Ovary (tissue), 9 donors: ENCODE measurements around the gene ABCB6. TPM values are rescaled to one million over a fixed set of nuclear protein-coding genes. Genes with fewer than 3 reads are reported as not detected.

Experiments used
- DNase-seq, 5 donors: peaks; one replicate each; pipeline ENCODE4 v3.0.0-alpha.2; 2019 to 2020
- H3K27ac ChIP-seq, 2 donors: fragments of 200-600 bp; one replicate each; pipeline versions ENCODE4 v1.5.1 to v1.8.0; 2019 to 2022
- H3K27me3 ChIP-seq: fragments of 200-600 bp; one replicate; pipeline ENCODE4 v1.8.0; 2022
- H3K36me3 ChIP-seq: fragments of 200-600 bp; sonication (generic); one replicate; pipeline ENCODE4 v1.5.1; 2019
- H3K4me1 ChIP-seq: one replicate; pipeline ENCODE4 v1.8.1; 2013; ENCODE audit warnings: mild to moderate bottlenecking, moderate library complexity; ENCODE audit not compliant: insufficient read depth
- H3K4me3 ChIP-seq: fragments of 200-600 bp; sonication (generic); one replicate; pipeline ENCODE4 v1.5.1; 2017
- H3K9me3 ChIP-seq, 2 donors: fragments of 200-600 bp in 1 of 2; sonication (generic) in 1 of 2; one replicate each; pipeline versions ENCODE4 v1.5.1 to v1.8.1; 2013 to 2019; ENCODE audit warnings: mild to moderate bottlenecking in 1 of 2, moderate library complexity in 1 of 2
- CTCF ChIP-seq, 3 donors: fragments of 450-650 bp in 2 of 3; fragments of 200-600 bp in 1 of 3; IDR thresholded peaks; one replicate each; pipeline versions ENCODE4 v1.5.1 to v1.8.0; 2016 to 2022; ENCODE audit warnings: antibody characterized with exemption in 3 of 3, mild to moderate bottlenecking in 1 of 3
- EP300 ChIP-seq: sonication (generic); formaldehyde crosslinking; IDR thresholded peaks from one replicate; pipeline ENCODE4 v1.6.1; 2017; ENCODE audit warnings: antibody characterized with exemption
- POLR2A ChIP-seq: fragments of 450-650 bp; IDR thresholded peaks from one replicate; pipeline ENCODE4 v1.6.1; 2017; ENCODE audit warnings: antibody characterized with exemption, mild to moderate bottlenecking, moderate library complexity
- WGBS, 3 donors: extraction: QIAGEN DNeasy Blood & Tissue Kit in 1 of 3; methylation state at CpG; one replicate each; pipeline versions ENCODE4 v1.1.5 to v1.1.7; 2013 to 2017; 5-methylcytosine and 5-hydroxymethylcytosine counted together
- intact Hi-C, 4 donors: fragments of 100-400 bp; cut with DNase I; formaldehyde crosslinking; loops; one replicate each; pipeline versions ENCODE4 v1.11.0 to v1.15.1; 2022 to 2023
- polyA plus RNA-seq, 2 donors: library from polyadenylated mRNA; stranded (reverse); fragments of 200-250 nt in 1 of 2; fragments of 350-450 nt in 1 of 2; fragmentation: Illumina TruSeq in 1 of 2; extraction: RNeasy Lipid Tissue Mini Kit (QIAGEN cat#74804) in 1 of 2; gene quantifications; one replicate each; pipeline ENCODE4 v1.2.3, GENCODE V29; 2013 to 2014
- total RNA-seq, 7 donors: library from RNA; depleted of rRNA in 2 of 7; stranded (reverse); fragments of >200 nt in 2 of 7; fragmentation: NEBNext Ultra II Directional in 3 of 7; extraction: Animal tissue kit (Norgen Biotek cat#: 25700) in 3 of 7; gene quantifications; one replicate each; pipeline versions ENCODE4 v1.1.0 to v1.2.4, GENCODE V29; 2016 to 2023
- donor health status: DM: no; HTN: no; CAD: no; lungs with moderate emphysema.
- donor health status: DM: no; HTN: no; CAD: no.
- donor health status: Bipolar disorder and iron deficiency.
- donor health status: DM: yes; HTN: yes; CAD: no.
- donor health status: DM: no; HTN: no; CAD: no.
- donor health status: DM: yes; HTN: yes; CAD: no.

ABCB6 gene
- total and polyA plus RNA-seq, 9 donors: 12.0 to 64.5 (median 35.9) TPM

- intact Hi-C loops: no loop called here
- H3K27me3 ChIP-seq: no peaks in the 10 kb centered on the region
- H3K4me3 ChIP-seq: no peak overlapping the region
- DNase-seq: no peak
- TF ChIP-seq CTCF (IDR thresholded peaks at IDR 0.05): no peak
- TF ChIP-seq POLR2A: no peak
- no peak for TF ChIP-seq EP300
- H3K27ac ChIP-seq: no peak overlapping the region
- H3K4me1 ChIP-seq: peaks cover 4% of the 10 kb centered on the region
- no peaks in the 10 kb centered on the region for H3K36me3 ChIP-seq
- H3K9me3 ChIP-seq: no peaks in the 10 kb centered on the region
- 77 to 80% (median 78%) methylated on average over 18 of the region's 18 CpGs for WGBS, 3 donors
These were observed 9.2 kb downstream of the ABCB6 start for GRCh38 chr2:219209236-219210195.

- WGBS, 3 donors: 38 to 53% (median 39%) methylated on average over 17 of the region's 17 CpGs
- peak overlapping the region in 1 of 2 donors; percentile 89 for H3K27ac ChIP-seq
- H3K4me3 ChIP-seq: no peak overlapping the region
These were observed 10.6 kb downstream of the ABCB6 start for GRCh38 chr2:219207884-219208740.

GRCh38 chr2:219207134-219207883 lies 11.4 kb downstream of the ABCB6 start:
- Histone ChIP-seq H3K4me3 (peak overlapping the region; percentile 75), H3K36me3 (no peaks in the 10 kb centered on the region), H3K9me3 (no peaks in the 10 kb centered on the region), H3K27me3 (no peaks in the 10 kb centered on the region), H3K4me1 (peaks cover 4% of the 10 kb centered on the region), H3K27ac (peak overlapping the region; percentile 89 to 99)
- WGBS, 3 donors: 3 to 6% (median 6%) methylated on average over 22 of the region's 22 CpGs
- peak in 1 of 5 donors; percentile 42 for DNase-seq
- intact Hi-C loops: no loop called here
- TF ChIP-seq EP300: no peak
- TF ChIP-seq CTCF (IDR thresholded peaks at IDR 0.05): no peak
- no peak for TF ChIP-seq POLR2A

More at GRCh38 chr2:219207884-219208740, 10.6 kb downstream of the ABCB6 start:
- no peak for TF ChIP-seq POLR2A
- no peak for TF ChIP-seq CTCF (IDR thresholded peaks at IDR 0.05)
- no peak for TF ChIP-seq EP300
- Histone ChIP-seq H3K9me3 (no peaks in the 10 kb centered on the region), H3K27me3 (no peaks in the 10 kb centered on the region), H3K36me3 (no peaks in the 10 kb centered on the region), H3K4me1 (peaks cover 4% of the 10 kb centered on the region)
- intact Hi-C loops: no loop called here
- DNase-seq: peak in 3 of 5 donors; percentile 45 to 57 (median 47)
